SW 1271 (cell line): ENCODE measurements around the gene FAM241B.

Experiments
- DNase-seq, 2 experiments: peaks; one replicate each; lab custom pipeline; 2025; lab: John Stamatoyannopoulos, UW

FAM241B gene

DNA sequence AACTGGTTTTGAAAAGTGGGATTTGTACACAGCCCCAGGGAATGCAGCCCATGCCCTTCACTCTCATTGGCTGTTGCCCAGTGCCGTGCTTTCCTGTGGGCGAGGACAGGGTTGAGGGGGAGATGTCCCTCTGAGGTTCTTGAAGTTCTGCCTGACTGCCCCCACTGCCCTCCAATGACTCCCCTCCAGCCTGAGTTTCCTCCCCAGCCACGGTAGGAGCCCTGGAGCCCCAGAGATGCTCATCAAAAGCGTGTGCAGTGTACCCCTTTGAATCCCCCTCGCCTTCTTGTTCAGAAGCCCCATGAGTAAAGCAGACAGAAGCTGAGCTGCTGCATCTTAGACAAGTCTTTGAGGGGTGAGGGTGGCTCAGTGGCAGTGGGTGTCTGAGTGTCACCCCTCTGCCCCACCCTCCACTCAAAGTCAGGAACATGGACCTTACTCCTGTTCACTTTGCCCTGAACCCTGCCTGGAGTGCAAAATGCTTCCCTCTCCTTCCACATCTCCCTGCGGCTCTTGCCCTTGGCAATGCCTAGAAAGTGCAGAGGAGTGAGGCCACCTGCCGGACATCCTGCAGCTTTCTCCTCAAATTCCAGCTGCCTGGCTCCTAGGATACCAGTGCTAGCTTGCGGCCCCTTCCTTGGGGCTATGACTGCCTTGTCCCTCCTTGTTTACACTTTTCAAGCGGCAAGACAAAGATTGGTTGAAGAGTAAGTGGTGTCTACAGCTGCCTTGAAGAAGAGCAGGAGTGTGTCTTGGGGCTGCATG lies 19.9 kb downstream of the FAM241B start:
- no peak for DNase-seq

DNA sequence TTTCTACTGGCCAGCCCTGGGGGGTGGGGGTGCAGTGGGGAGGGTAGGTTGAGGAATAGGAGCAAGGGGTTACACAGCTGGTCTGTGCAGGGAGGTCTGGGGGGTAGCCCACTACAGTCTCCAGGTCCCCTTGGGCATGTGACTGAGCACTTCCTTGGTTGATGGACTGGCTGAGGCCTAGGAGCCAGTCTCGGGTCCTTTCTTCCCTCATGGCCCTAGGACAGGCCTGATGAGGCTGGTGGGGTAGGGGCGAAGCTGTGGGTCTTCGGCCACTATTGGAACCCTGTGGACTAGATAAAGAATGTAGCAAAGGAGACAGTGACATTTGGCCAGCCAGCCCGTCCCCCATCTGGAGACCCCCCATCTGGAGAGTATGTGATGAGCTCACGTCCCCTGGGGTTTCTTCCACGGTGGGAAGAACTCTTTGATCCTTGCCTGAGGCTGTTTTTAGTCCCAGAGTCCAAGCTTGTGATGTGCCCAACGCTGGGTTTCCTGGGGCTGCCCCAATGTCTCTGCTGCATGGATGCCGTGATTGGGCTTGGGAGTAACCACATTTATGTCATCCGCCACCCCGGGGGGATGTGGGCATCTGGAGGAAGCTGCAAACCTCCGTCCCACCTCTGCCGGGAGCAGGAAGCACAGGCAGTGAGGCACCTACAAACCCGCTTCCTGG lies 20.7 kb downstream of the FAM241B start:
- DNase-seq, result no peak

DNA sequence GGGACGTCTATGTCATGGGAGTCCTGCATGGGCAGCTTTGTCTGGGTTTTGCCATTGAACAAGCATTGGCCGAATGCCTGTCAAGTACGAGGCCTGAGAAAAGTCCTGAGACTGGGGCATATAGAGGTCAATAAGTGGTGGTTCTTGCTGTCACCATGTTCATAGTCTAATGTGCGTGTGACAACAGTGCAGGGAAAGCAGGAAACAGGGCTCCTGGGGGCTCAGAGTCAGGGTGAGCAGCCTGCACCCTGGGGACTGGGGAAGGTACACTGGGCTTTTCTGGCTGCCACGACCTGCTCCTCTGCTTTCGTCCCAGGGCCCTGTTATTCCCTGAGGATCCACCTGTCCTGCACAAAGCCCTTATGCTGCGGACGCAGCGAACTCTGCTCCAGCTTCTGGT lies 21.3 kb downstream of the FAM241B start:
- no peak for DNase-seq

DNA sequence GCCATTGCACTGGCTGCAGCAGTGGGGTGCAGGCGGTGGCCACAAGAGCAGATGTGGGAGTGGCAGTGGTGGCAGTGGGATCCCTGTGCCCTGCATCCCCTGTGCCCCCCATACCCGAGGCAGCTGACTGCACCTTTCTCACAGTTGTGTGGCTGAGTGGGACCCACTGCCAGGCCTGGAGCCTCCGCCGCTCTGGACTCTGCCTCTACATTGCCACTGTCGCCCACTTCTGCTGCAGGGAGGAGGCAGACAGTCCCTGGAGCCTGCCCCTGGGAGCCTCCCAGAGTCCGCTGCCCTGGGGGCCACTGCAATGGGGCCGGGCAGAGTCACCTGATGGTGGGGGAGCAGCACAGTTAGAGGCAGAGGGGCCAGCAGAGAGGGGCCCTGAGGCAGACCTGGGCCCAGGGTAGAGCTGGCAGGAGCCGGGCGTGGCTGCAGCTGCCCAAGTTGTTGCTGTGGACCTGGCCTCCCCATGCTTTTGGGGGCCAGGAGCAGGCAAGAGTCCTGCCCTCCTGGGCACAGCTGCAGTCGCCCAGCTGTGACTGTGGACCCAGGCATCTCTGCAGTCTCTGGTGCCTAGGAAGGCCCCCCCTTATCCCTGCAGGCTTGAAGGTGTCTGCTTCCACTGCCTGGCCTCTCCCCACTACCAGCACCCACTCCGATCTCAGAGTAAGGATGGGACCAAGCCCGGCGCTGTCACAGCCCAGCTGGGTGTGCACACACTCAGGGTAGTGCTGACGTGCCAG lies 22.2 kb downstream of the FAM241B start:
- no peak for DNase-seq

- no peak for DNase-seq
Observed at GRCh38 chr10:69652857-69653199, 22.8 kb downstream of the FAM241B start.

DNA sequence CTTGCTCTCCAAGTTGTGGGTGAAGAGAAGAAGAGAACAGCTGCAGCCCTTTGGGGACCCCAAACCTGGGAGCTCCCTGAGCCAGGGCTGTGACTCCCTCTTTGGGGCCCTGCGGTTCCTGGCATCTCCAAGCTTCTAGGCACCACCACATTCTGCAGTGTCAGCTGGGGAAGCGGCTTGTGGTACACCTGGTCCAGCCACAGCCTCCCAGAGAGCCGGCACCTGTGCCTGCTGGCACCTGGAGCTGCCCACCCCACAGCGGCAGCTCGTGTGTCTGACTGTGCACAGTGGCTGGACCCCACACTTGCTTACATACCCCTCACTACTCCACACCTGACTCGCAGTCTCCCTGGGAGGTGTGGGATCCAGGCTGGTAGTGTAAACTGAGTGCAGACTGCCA lies 23.5 kb downstream of the FAM241B start:
- no peak for DNase-seq

DNA sequence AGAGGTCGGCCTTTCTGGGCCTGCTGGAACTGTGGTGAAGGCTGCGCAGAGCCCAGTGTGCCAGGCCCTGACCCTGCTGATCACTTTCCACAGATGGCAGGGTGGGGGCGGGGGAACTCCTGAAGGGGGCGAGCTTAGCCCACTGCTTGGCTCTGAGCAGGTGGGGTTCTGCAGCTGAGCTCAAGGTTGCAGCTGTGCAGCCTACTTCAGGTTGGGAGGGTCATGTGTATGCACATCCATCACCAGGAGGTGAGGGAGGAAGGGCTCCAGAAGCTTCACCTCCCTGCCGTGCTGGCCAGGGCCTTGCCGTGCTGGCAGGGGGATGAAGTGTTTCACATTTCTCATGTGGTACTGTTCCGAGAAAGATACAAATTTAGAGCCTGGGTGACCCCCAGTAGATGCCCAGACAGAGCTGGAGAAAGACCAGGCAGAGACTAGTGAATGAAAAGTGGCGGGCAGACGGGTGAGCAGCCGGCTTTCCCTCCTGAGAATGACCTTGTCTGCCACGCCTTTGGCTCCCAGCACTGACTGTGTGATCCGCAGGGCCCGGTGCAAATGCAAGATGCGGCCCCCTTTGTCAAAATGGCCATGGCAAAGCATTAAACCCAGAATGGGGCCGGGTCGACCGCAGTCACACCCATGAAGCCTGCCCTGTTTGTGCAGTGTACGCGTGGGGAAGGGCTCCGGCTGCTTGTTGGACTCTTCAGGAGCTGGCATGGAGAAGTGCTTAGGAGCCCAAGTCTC lies 25.2 kb downstream of the FAM241B start:
- DNase-seq, result no peak

DNA sequence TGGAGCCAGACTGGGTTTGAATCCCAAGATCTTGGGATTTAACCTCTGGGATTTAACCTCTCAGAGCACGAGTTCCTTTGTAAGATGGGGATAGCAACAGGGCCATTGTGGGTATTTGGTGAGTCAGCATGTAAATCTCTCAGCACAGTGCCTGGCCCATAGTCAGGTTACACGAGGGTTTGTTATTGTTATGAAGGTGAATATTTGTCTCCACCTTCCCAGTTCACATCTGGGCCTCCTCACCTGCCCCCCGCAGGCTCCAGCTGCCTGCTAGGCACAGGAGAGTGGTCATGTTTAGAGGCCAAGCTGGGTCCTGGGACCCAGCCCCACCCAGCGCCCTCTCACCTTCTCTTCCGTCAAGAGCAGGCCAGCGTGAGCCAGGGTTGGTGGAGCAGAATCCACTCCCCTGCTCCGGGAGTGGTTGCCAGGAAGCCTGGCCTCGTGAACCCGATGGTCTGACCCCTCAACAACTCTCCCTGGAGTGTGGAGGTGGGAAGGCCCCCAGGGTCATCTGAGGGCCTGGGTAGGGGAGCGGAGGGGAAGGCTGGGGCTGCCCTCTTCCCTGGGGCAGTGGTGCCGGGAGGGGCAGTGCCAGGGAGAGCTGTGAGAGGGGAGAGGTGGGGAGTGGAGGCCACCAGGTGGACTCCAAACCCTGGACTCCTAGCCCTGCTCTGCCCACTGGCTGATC lies 26.0 kb downstream of the FAM241B start:
- no peak for DNase-seq

- DNase-seq, result no peak
Observed at GRCh38 chr10:69656742-69657269, 26.8 kb downstream of the FAM241B start.

DNA sequence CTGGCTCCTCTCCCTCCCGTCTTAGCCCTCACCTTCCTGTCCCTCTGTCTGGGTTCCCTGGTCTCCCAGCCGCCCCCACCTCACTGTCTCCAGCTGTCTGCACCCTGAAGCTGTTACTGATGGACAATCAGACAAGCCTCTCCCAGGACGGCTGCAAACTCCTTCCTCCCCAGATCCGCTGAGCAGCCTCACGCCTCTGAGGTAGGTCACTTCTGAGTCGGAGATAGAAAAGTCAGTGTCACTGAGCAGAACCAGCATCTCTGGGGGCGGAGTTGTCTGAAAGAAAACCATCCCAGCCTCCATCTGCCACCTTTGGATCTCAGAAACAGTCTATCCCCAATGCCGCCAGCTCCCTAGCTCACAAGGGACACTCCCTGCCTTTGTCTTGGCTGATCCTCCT lies 27.4 kb downstream of the FAM241B start:
- no peak for DNase-seq

DNA sequence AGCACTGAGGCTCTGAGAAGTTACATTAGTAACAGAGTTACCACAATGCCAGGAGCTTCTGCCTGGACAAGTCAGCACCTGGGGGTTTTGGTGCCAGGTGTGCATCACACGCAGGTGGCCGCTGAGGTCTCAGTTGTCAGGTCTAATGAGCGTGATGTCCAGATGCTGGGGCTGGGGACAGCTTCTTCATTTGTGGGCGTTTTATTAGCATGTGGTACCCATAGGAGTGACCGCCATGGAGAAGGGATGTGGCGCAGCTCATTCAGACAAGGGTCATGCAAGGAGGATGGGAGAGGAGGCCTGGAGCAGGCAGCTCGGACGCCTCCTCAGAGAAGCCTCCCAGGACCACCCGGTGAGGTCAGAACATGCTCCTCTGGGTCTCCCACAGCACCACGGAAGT lies 27.8 kb downstream of the FAM241B start:
- DNase-seq, result no peak

DNA sequence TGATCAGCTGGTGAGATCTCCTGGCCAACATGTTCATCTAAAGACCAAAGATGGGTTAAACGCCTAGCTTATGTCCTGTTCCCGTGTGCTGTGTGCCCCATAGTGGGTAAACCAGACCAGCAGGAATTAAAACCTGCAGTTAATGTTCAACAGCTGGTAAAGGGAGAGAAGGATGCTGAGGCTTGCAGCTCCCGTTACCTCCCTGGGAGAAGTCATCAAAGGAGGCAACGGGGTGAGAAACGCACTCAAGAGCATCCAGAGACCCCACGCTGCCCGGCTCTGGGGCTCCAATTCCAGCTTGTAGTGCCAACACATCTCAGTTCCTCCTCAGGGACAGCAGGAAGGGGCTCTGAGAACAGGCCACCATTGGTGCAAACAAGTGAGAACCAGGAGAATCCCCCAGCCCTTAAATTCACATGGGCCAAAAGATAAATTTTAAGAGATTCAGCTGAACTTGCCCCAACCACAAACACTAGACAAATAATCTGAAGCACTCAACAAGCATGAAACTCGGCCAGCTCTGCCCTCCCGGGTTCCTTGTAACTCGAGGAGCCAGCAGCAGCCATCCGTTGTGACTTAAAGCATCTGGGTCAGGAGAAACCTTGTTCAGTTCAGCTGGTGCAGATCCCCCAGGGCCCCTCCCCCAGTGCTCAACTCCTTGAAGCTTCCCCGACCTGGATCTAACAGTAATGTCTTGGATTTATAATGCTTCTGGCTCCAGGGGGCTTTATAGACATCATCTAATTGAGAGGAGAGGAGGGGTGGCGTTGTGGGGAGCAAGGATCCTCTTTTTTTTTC lies 29.4 kb downstream of the FAM241B start:
- DNase-seq, result no peak

DNA sequence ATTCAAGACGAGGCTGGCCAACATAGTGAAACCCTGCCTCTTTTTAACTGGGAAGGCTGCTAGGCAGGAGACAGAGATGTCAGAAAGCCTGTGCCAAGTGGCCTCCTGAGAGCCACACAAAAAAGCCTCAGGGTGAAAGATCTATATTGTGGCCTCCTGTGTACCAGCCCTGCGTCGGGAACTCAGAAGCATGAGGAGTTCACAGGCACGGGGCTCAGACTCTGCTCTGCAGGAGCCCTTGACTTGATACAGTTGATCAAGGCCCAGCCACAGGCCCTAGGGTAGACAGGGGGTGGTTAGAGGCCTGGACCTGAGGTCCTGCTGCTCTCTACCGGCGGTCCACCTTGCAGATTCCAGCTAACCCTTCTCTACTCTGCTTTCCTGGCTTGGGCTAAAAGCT lies 30.2 kb downstream of the FAM241B start:
- DNase-seq, result no peak

GRCh38 chr10:69661414-69662172 lies 31.5 kb downstream of the FAM241B start:
- DNase-seq, result no peak

- no peak for DNase-seq
Observed at GRCh38 chr10:69662173-69662877, 32.3 kb downstream of the FAM241B start.

GRCh38 chr10:69662901-69663300 lies 32.9 kb downstream of the FAM241B start:
- no peak for DNase-seq

DNA sequence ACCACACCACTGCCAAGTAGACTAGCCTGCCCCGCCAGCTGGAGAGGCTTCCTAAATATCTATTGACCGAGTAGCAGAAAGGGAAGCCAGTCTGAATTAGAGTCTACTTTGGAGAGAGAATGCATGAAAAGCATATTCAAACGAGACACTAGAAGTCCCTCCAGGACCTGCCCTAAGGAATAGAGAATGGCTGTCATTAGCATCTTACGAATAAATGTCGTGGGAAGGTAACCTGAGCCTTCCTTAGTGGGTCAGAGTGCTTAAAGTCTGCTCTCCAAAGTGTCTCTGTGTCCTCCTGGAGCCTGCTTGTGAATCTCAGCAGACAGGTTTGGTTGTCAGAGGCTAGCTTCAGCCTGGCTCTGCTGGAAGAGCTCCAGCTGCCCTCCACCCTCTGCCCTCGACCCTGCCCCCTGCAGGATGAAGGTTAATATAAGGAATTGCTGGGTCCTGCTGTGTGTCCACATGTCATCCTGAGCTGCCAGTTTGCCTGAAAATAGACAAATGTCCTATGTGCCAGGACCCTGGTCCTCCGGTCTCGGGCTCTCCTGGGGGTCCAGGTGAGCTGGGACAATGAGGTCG lies 33.4 kb downstream of the FAM241B start:
- no peak for DNase-seq

DNA sequence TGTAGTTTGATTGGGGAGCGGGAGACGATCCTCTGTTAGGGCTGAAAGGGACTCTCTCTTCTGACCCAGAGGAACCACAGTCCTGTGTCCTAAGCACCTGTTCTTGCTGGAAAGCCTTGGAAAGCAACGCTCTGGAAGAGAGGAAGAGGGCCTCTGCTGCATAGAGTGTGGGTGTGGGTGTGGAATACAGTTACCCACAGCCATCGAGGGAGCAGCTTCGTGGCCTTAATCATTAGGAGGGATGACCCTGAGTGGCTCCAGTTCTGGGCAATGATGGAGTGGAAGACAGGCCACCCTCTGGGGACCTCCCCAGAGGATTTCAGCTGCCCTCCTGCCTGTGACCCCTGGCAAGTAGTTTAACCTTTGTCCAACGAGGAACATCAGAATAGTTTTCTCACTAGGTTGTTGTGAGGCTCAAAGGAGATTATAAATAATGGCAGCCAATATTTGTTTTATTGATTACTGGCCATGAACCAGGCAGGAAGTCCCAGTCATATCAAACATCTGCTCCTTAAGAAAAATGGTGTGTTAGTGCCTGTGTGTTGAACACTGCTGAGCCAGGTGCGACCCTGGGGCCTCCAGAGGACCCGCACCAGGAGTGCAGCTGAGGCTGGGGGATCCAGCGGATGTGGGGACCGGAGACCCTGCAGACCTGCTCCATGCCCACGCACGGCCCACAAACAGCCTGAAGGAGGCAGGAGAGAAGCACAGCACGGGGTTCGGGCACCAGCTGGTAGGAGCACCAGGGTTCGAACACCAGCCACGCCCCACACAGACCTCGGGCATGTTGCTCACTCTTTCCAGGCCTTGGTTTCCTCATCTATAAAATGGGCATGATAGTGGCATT lies 35.6 kb downstream of the FAM241B start:
- DNase-seq, result no peak
